Esophagus squamous epithelium (tissue), 5 donors: ENCODE data around the gene PFKP. TPM values are rescaled to one million over a fixed set of nuclear protein-coding genes. Genes with fewer than 3 reads are reported as not detected.

Experiments
- DNase-seq: peaks from one replicate; lab custom pipeline; 2025; lab: John Stamatoyannopoulos, UW
- H3K27ac ChIP-seq, 4 donors: fragments of 200-600 bp; sonication (generic); one replicate each; pipeline ENCODE4 v1.5.1; 2016 to 2019; ENCODE audit warnings: mild to moderate bottlenecking in 1 of 4
- H3K27me3 ChIP-seq, 4 donors: fragments of 200-600 bp; sonication (generic); 1 replicate in 3 of 4; 2 replicates in 1 of 4; pipeline versions ENCODE4 v1.5.1 to v1.6.0; 2017 to 2021; ENCODE audit warnings: antibody characterized with exemption in 1 of 4
- H3K36me3 ChIP-seq, 3 donors: fragments of 200-600 bp; sonication (generic); one replicate each; pipeline ENCODE4 v1.5.1; 2016 to 2019
- H3K4me1 ChIP-seq, 3 donors: fragments of 200-600 bp; sonication (generic); one replicate each; pipeline ENCODE4 v1.5.1; 2017 to 2019
- H3K4me3 ChIP-seq, 4 donors: fragments of 200-600 bp; sonication (generic); 1 replicate in 3 of 4; 2 replicates in 1 of 4; pipeline ENCODE4 v1.5.1; 2016 to 2019; ENCODE audit warnings: mild to moderate bottlenecking in 2 of 4, moderate library complexity in 1 of 4
- H3K9me3 ChIP-seq, 3 donors: fragments of 200-600 bp; sonication (generic); one replicate each; pipeline ENCODE4 v1.5.1; 2016 to 2019
- CTCF ChIP-seq, 6 experiments: fragments of 450-650 bp in 4 of 6; fragments of 200-600 bp in 2 of 6; sonication (generic) in 2 of 6; IDR thresholded peaks; one replicate each; pipeline ENCODE4 v1.5.1; 2016 to 2019; ENCODE audit warnings: antibody characterized with exemption in 6 of 6, mild to moderate bottlenecking in 4 of 6, moderate library complexity in 4 of 6
- POLR2A ChIP-seq, 4 donors: fragments of 450-650 bp; IDR thresholded peaks; one replicate each; pipeline ENCODE4 v1.6.1; 2017; ENCODE audit warnings: antibody characterized with exemption in 4 of 4, mild to moderate bottlenecking in 4 of 4, moderate library complexity in 3 of 4
- WGBS, 2 donors: methylation state at CpG; one replicate each; pipeline ENCODE4 v1.1.5; 2018; 5-methylcytosine and 5-hydroxymethylcytosine counted together
- intact Hi-C: fragments of 100-400 bp; cut with DNase I; formaldehyde crosslinking; loops from one replicate; pipeline ENCODE4 v1.15.0; 2022
- total RNA-seq, 4 donors: library from RNA; depleted of rRNA; stranded (reverse); fragments of >200 nt; gene quantifications; one replicate each; pipeline ENCODE4 v1.1.0, GENCODE V29; 2016
- donor health status: DM: yes; HTN: yes; CAD: no.

Gene PFKP
- total RNA-seq, 4 donors from 2014 or later: 69.7 to 94.0 (median 86.4) TPM

DNA sequence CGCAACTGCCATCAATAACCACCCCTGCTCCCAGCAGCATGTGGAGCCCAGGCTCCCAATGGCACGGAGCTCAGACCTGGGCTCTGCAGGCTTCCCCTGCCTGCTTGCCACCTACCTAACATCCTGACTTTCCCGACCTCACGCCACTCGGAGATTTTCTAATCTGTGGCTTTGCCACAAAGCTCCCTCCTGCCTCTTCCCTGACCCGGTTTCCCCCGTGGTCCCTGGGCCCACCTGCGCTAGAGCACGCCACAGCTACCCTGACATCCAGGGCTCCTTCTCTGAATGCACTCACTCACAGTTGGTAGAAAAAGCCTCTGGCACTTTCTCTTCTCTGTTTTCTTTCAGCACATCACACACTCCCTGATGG, 85.2 kb downstream of the PFKP start:
- 86 to 89% methylated on average over 9 of the region's 9 CpGs for WGBS, 2 donors
- H3K36me3 ChIP-seq: peaks cover 1 to 100% (median 45%) of the 10 kb centered on the region in 3 donors
- no peak for DNase-seq

DNA sequence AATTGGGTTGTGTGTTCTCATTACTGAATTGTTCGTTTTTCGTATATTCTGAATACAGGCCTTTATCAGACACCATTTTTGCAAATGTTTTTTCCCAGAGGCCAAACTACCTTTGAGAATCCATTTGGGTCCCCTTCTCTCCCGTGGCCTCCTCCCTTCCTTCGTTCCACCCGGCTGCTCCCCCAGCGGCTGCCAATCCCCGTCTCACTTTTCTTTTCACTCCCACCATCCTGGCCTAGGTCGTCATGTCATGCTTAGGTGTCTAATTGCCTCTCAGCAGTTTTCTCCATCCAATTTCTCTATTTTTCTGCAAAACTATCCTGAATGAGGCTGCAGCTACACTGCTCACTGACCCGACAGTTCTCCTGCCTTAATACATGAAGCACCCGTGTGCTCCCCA, 87.3 kb downstream of the PFKP start:
- no peak overlapping the region for H3K4me3 ChIP-seq
- no peaks in the 10 kb centered on the region for H3K4me1 ChIP-seq
- H3K27me3 ChIP-seq: no peaks in the 10 kb centered on the region
- WGBS, 2 donors: 94 to 95% methylated on average over 10 of the region's 10 CpGs
- H3K27ac ChIP-seq: no peak overlapping the region
- H3K9me3 ChIP-seq: no peaks in the 10 kb centered on the region
- peaks cover 3 to 100% (median 39%) of the 10 kb centered on the region in 3 donors for H3K36me3 ChIP-seq
- TF ChIP-seq CTCF (IDR thresholded peaks at IDR 0.05) (no peak), POLR2A (IDR thresholded peaks at IDR 0.05) (no peak)
- intact Hi-C loops: no loop called here
- DNase-seq: no peak

More for the DNA sequence above, 85.2 kb downstream of the PFKP start:
- intact Hi-C loops: no loop called here
- no peaks in the 10 kb centered on the region for H3K4me1 ChIP-seq
- no peak overlapping the region for H3K4me3 ChIP-seq
- H3K27me3 ChIP-seq: no peaks in the 10 kb centered on the region
- no peak for TF ChIP-seq POLR2A (IDR thresholded peaks at IDR 0.05)
- no peak for TF ChIP-seq CTCF (IDR thresholded peaks at IDR 0.05)
- H3K9me3 ChIP-seq: no peaks in the 10 kb centered on the region
- no peak overlapping the region for H3K27ac ChIP-seq

- DNase-seq: no peak
- intact Hi-C loops: no loop called here
- Histone ChIP-seq H3K4me1 (no peaks in the 10 kb centered on the region), H3K36me3 (peaks cover 10 to 100% (median 47%) of the 10 kb centered on the region in 3 donors), H3K27me3 (no peaks in the 10 kb centered on the region), H3K27ac (no peak overlapping the region), H3K4me3 (no peak overlapping the region), H3K9me3 (no peaks in the 10 kb centered on the region)
- TF ChIP-seq CTCF (IDR thresholded peaks at IDR 0.05): no peak
- 91% methylated on average over 9 to 10 of the region's 10 CpGs for WGBS, 2 donors
Observed at GRCh38 chr10:3159152-3159551, 91.8 kb downstream of the PFKP start.

- no peaks in the 10 kb centered on the region for H3K9me3 ChIP-seq
- H3K36me3 ChIP-seq: peaks cover 18 to 100% (median 61%) of the 10 kb centered on the region in 3 donors
- 91 to 93% methylated on average over 9 of the region's 9 CpGs for WGBS, 2 donors
Observed at GRCh38 chr10:3162533-3162932, 95.2 kb downstream of the PFKP start.

DNA sequence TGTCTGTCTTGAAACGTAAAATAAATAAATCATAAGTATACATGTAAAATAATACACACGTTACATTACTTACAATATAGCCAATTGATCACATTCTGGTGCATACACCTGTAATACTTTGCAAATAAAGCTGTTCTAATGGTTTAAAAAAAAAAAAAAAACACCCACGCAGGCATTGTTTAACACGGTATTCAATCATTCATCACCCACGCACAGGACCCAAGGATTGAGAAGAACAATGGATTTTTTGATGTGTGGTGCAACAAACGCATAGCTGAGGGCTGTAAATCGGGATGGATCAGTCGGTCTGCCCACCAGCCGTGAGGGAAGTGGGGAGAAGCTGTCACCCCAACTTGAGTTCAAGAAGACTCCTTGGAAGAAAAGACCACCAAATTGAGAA, 96.5 kb downstream of the PFKP start:
- intact Hi-C loops: no loop called here
- no peak overlapping the region for H3K4me3 ChIP-seq
- DNase-seq: no peak
- no peaks in the 10 kb centered on the region for H3K4me1 ChIP-seq
- WGBS, 2 donors: 63 to 80% methylated on average over 8 to 9 of the region's 9 CpGs
- no peaks in the 10 kb centered on the region for H3K9me3 ChIP-seq
- H3K27ac ChIP-seq: no peak overlapping the region
- H3K36me3 ChIP-seq: peaks cover 18 to 100% (median 55%) of the 10 kb centered on the region in 3 donors
- TF ChIP-seq CTCF (IDR thresholded peaks at IDR 0.05) (no peak), POLR2A (IDR thresholded peaks at IDR 0.05) (no peak)
- no peaks in the 10 kb centered on the region for H3K27me3 ChIP-seq

More at GRCh38 chr10:3162533-3162932, 95.2 kb downstream of the PFKP start:
- H3K4me1 ChIP-seq: no peaks in the 10 kb centered on the region
- no peak for DNase-seq
- H3K27me3 ChIP-seq: no peaks in the 10 kb centered on the region
- H3K27ac ChIP-seq: no peak overlapping the region
- TF ChIP-seq CTCF (IDR thresholded peaks at IDR 0.05): no peak
- intact Hi-C loops: no loop called here
- H3K4me3 ChIP-seq: no peak overlapping the region
